ENCODE measurements around the gene CCZ1.
"Not testable (repeated sequence)": the region's sequence is repeated elsewhere in the genome, so short reads cannot be mapped to it uniquely, and the experiment has no call there.

CCZ1 gene

GRCh38 chr7:5916529-5916928 lies 18.0 kb downstream of the CCZ1 start:
- DNase-seq (ENCODE audit: low read depth) = not testable (repeated sequence)

DNA sequence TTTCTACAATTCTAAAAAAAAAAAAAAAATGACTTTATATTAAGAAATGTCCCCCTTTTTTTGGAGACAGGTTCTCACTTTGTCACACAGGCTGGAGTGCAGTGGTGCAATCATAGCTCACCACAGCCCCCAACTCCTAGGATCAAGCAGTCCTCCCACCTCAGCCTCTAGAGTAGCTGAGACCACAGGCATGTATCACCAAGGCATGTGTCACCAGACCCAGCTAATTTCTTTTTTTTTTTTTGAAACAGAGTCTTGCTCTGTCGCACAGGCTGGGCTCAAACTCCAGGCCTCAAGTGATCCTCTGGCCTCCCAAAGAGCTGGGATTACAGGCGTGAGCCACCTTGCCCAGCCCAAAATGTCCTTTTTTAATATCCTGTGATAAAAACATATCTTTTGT lies 25.6 kb downstream of the CCZ1 start:
- DNase-seq (ENCODE audit: low read depth) = not testable (repeated sequence)

- not testable (repeated sequence) for DNase-seq (ENCODE audit: low read depth)
Measured at GRCh38 chr7:5924630-5925029, 26.1 kb downstream of the CCZ1 start.

DNA sequence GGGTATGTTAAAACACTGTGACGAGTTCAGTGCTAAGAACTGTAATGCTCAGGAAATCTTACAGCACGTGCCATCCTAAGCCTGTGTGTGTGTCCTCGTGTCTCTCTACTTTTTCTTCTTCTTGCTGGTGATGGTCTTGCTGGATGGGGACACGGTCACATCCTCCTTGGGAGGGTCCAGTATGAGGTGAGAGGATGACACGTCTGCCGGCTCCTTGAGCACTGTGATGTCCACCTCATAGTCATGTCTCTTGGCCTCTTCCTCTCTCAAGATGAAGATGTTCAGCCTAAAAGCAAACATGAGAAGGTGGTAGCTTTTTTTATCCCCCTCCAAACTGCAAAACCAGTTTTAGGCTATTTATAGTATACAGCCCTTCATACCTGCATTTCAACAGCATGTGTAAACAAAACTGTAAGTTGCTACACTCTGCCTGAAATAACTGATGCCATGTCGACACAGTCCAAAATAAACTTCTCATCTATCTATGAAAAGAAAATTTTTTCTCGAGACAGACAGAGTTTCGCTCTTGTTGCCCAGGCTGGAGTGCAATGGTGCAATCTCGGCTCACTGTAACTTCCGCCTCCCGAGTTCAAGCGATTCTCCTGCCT lies 27.8 kb downstream of the CCZ1 start:
- not testable (repeated sequence) for DNase-seq (ENCODE audit: low read depth)

GRCh38 chr7:5930290-5930689 lies 31.8 kb downstream of the CCZ1 start:
- not testable (repeated sequence) for DNase-seq (ENCODE audit: low read depth)

GRCh38 chr7:5931250-5931649 lies 32.7 kb downstream of the CCZ1 start:
- DNase-seq (ENCODE audit: low read depth) = not testable (repeated sequence)

GRCh38 chr7:5931905-5932644 lies 33.5 kb downstream of the CCZ1 start:
- not testable (repeated sequence) for DNase-seq (ENCODE audit: low read depth)

DNA sequence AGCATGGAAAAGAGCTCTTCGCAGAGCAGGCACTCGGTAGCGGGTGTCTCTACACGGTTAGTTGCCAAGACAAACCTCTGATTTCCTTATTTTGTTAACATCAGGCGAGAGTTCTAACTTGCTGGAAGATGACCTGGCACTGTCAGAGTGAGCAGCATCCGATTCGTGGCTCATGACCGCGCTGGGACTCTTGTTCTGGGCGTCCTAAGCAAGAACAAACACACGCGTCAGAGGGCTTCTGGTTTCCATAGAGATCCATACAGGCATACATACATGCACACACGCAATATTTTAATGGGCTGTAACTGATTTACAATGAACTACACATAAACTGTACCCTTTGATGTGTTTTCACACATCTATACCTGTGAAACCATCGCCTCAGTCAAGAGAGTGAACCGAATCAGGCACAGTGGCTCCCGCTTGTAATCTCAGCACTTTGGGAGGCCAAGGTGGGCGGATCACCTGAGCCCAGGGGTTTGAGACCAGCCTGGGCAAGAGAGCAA lies 36.5 kb downstream of the CCZ1 start:
- not testable (repeated sequence) for DNase-seq (ENCODE audit: low read depth)

DNA sequence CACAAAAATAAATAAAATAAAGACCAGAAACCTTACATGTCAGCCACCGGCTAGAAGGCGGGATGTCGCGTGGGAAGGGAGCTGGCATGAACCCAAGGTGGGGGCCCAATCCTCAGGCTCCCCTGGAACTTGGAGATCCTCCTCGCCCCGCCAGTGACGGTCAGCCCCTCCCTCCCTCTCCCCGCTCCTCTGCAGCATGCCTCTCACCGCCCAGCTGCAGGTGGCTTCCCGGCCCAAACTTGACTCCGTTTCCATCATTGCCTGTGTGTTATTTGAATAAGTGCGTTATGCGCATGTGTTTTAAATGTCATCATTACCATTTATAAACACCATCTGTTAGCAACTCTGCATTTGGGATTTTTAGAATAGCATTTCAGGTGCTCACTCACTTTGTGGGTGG lies 64.7 kb downstream of the CCZ1 start:
- DNase-seq (ENCODE audit: low read depth) = not testable (repeated sequence)

- not testable (repeated sequence) for DNase-seq (ENCODE audit: low read depth)
Measured at GRCh38 chr7:5963810-5964209, 65.3 kb downstream of the CCZ1 start.

- not testable (repeated sequence) for DNase-seq (ENCODE audit: low read depth)
Measured at GRCh38 chr7:5970347-5970911, 71.9 kb downstream of the CCZ1 start, which contains the start of gene RSPH10B. TSS of gene RSPH10B (minus strand) at chr7:5970689. CDS start at chr7:5967116, 3,573 bp downstream.

GRCh38 chr7:5973580-5973979 lies 75.0 kb downstream of the CCZ1 start:
- DNase-seq (ENCODE audit: low read depth) = not testable (repeated sequence)

Data from stimulated activated CD8-positive, alpha-beta memory T cell treated with anti-CD3 and anti-CD28 coated beads, Interleukin-15, amount 100 ng/mL, for 24 hours (primary cell).